ENCODE measurements around the gene VGF.
"Not testable (repeated sequence)": the region's sequence is repeated elsewhere in the genome, so short reads cannot be mapped to it uniquely, and the experiment has no call there.

VGF gene

DNA sequence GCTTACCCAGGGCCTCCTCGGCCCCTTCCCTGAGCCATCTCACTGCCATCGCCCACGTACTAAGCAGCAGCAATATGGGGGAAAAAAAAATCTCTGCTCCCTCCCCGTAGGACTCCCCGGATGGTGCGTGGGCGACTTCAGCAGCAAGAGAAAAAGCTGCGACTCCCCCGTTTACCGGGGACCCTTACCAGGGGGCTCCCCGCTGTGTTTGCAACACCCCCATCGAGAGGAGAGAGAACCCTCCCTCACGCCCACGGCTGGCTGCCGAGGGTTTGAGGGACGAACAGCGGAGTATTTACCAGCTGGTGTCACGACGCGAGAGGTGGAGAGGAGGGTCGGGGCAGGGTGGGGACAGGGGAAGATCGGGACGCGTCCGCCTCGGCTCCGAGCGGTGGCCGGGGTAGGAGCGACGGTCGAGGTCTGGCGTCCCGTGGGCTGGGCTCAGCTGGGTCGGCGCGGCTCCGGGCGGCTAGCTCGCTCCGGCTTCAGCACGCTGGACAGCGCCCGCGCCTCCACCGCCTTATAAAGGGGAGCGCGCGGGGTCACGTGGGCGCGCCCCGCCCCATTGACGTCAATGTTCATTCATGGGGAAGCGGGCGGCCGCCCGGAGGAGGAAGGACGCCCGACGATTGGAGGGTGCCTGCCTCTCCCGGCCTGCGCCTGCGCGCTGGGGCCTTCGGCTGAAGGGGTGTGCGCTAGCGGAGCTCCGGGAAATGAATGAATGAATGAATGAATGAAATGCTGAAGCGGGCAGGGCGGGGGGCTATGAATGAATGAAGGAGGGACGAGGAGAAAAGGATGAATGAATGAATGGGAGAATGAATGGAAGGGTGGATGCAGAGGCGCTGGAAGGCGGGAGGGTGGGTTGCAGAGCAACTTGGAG, at the start of gene VGF:
Gene VGF, minus strand, starts transcription at position 495 of the 883 bp plus-strand sequence. CDS start 726 bp downstream, outside the sequence.
- Histone ChIP-seq H3K9me3 (ENCODE audit: control insufficient read depth, insufficient read depth, low read length) (no peaks in the 10 kb centered on the region), H3K9ac (ENCODE audit: low read depth, low read length) (peak within 1 kb of the TSS; percentile 80), H3K4me1 (ENCODE audit: insufficient read depth, low read length) (peaks cover 23% of the 10 kb centered on the region), H3K36me3 (ENCODE audit: insufficient read depth, low read length) (no peaks in the 10 kb centered on the region)

DNA sequence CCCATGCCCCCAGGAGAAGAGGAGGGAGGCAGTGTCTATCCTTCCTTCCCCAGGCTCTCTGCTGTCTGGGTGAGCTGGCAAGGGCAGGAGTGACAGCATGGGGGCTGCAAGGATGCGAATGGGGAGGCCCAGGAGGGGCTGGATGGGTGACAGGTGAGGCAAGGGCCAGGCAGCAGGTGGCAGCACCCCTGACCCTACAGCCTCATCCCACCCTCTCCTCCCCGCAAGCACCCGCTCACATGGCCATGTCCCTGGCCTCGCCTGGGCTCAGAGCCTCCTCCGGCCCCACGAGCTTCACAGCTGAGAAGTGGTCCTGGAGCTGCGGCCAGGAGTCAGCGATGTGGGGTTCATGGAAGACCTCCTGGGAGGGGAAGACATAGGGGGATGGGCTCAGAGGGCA, 46.6 kb upstream of the VGF start:
- H3K9ac ChIP-seq (ENCODE audit: low read depth, low read length): no peak overlapping the region
- H3K36me3 ChIP-seq (ENCODE audit: insufficient read depth, low read length): no peaks in the 10 kb centered on the region; the same call in 1 of the 2 replicates
- H3K9me3 ChIP-seq (ENCODE audit: control insufficient read depth, insufficient read depth, low read length): no peaks in the 10 kb centered on the region
- no peaks in the 10 kb centered on the region for H3K4me1 ChIP-seq (ENCODE audit: insufficient read depth, low read length)

DNA sequence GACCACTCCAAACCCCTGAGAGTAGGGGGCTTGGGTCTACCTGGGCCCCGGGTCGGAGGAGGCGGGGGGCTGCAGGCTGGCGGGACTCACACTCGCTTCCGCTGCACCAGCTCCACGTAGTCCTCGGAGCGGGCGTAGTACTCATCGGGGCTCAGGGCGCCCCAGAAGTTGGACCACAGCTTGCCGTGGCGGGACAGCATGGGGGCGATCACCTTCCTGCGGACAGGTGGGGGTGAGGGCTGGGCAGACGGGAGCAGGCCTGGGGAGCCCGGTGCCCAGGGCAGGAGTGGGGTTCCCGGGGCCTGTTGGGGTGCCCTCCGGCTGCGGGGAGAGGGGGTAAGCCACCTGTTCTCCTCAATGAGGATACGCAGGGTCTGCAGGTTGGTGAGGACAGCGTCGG, 46.1 kb upstream of the VGF start:
- no peak overlapping the region for H3K9ac ChIP-seq (ENCODE audit: low read depth, low read length)
- no peaks in the 10 kb centered on the region; the same call in 1 of the 2 replicates for H3K36me3 ChIP-seq (ENCODE audit: insufficient read depth, low read length)
- no peaks in the 10 kb centered on the region for H3K9me3 ChIP-seq (ENCODE audit: control insufficient read depth, insufficient read depth, low read length)
- no peaks in the 10 kb centered on the region for H3K4me1 ChIP-seq (ENCODE audit: insufficient read depth, low read length)

DNA sequence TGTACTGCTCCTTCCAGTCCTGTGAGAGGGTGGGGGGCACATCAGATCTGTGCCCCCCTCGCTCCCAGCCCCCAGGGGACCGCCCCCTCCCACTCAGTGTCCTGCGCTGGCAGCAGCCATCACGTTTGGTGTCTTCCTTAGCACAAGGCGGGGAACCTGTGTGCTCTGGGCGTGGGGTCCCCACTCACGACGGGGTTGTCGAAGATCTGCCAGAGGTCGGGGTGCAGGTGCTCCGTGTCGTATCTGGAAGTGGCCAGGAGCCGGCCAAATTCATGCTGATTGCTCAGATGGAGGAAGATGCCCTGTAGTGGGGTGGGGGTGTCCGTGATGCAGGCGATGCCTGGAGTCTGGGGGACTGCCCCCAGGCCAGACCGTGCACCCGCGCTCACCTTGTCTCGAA, 44.8 kb upstream of the VGF start:
- Histone ChIP-seq H3K36me3 (ENCODE audit: insufficient read depth, low read length) (no peaks in the 10 kb centered on the region; the same call in 1 of the 2 replicates), H3K9ac (ENCODE audit: low read depth, low read length) (no peak overlapping the region), H3K9me3 (ENCODE audit: control insufficient read depth, insufficient read depth, low read length) (no peaks in the 10 kb centered on the region), H3K4me1 (ENCODE audit: insufficient read depth, low read length) (no peaks in the 10 kb centered on the region)

DNA sequence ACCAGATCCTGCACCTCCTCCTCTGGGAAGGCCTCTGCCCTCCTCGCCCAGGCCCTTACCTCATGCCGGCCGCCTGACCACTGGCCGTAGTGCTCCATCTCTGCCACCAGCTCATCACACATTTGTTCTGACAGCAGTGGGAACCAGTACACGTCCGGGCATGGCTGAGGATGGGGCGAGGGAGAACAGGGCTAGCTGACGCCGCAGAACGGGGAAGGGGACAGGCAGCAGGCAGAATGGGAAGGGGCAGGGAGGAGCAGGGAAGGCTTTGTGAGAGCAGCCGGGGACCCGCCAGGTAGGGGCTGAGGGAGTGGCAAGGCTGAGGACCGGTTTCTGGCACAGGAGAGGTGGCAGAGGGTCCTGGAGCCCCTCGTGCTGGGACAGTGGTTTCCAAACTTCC, 43.4 kb upstream of the VGF start:
- Histone ChIP-seq H3K9me3 (ENCODE audit: control insufficient read depth, insufficient read depth, low read length) (no peaks in the 10 kb centered on the region), H3K9ac (ENCODE audit: low read depth, low read length) (no peak overlapping the region), H3K4me1 (ENCODE audit: insufficient read depth, low read length) (no peaks in the 10 kb centered on the region), H3K36me3 (ENCODE audit: insufficient read depth, low read length) (no peaks in the 10 kb centered on the region; the same call in 1 of the 2 replicates)

DNA sequence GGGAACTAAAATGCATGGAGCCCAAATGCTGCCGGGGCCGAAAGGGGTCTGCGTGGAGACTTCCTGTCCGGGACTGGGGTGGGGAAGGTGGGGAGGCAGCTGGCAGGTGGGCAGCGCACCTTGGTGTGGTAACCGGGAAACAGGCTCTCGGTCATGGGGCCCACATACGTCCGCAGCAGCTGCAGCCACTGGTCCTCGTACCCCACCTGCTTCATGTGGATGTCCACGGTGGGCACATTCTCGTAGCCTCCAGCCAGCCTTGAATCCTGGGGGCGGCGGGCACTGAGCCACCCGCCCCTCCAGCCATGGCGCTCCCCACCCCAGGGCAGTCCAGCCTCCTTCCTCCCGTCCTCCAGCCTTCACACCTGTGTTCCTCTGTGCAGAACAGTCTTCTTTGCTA, 42.1 kb upstream of the VGF start:
- H3K9ac ChIP-seq (ENCODE audit: low read depth, low read length): no peak overlapping the region
- no peaks in the 10 kb centered on the region for H3K9me3 ChIP-seq (ENCODE audit: control insufficient read depth, insufficient read depth, low read length)
- H3K4me1 ChIP-seq (ENCODE audit: insufficient read depth, low read length): no peaks in the 10 kb centered on the region
- H3K36me3 ChIP-seq (ENCODE audit: insufficient read depth, low read length): no peaks in the 10 kb centered on the region; the same call in 1 of the 2 replicates

DNA sequence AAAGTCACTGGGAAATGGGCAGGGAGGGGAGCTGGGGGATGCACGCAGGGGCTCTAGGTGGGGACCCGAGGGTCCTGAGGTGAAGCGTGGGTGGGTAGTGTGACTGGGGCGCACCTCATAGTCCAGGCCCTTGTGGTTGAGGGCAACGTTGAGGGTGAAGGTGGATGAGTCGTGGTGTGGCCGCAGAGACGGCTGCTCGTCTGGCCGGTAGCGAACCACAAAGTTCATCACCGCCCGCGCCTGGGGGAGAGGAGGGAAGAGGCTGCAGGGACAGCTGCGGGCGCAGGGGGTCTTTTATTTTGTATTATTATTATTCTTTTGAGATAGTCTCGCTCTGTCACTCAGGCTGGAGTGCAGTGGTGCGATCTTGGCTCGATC, 41.3 kb upstream of the VGF start:
- H3K9me3 ChIP-seq (ENCODE audit: control insufficient read depth, insufficient read depth, low read length): no peaks in the 10 kb centered on the region
- H3K36me3 ChIP-seq (ENCODE audit: insufficient read depth, low read length): no peaks in the 10 kb centered on the region; the same call in 1 of the 2 replicates
- no peak overlapping the region for H3K9ac ChIP-seq (ENCODE audit: low read depth, low read length)
- H3K4me1 ChIP-seq (ENCODE audit: insufficient read depth, low read length): no peaks in the 10 kb centered on the region

DNA sequence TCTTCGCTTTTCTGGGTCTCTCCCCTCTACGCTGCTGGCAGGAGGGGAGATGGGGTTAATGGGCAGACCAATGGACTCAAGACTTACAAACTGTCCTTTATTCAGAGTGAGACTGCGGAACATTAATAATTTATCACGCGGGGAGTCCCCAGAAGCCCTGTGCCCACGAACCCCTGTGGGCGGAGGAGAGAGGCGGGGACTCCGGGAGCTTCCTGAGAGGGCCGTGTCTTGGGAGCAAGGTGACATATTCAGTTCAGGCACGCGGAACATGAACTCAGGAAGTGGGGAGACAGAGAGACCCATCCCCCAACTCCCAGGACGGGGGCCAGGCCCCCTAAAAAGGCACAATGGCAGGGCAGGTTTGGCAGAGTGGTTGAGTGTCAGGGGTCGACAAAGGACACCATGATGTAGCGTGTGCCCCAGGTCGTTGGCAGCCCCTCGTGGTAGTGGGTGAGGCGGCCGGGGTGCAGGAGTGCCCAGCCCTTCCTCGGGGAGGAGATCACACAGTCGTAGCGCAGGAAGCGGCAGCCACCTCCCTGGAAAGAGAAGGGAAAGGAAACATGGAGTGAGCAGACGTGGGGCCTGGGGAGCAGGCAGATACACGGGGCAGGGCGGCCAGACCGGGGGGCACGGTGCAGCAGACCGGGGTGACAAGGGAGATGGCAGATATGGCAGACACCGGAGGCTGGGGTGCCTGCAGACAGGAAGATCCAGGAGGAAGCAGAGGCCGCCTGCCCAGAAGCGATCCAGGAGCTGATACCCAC, 40.7 kb upstream of the VGF start:
- Histone ChIP-seq H3K9ac (ENCODE audit: low read depth, low read length) (no peak overlapping the region), H3K36me3 (ENCODE audit: insufficient read depth, low read length) (no peaks in the 10 kb centered on the region; the same call in 1 of the 2 replicates), H3K4me1 (ENCODE audit: insufficient read depth, low read length) (peaks cover under 1% of the 10 kb centered on the region; the same call in 1 of the 2 replicates)

DNA sequence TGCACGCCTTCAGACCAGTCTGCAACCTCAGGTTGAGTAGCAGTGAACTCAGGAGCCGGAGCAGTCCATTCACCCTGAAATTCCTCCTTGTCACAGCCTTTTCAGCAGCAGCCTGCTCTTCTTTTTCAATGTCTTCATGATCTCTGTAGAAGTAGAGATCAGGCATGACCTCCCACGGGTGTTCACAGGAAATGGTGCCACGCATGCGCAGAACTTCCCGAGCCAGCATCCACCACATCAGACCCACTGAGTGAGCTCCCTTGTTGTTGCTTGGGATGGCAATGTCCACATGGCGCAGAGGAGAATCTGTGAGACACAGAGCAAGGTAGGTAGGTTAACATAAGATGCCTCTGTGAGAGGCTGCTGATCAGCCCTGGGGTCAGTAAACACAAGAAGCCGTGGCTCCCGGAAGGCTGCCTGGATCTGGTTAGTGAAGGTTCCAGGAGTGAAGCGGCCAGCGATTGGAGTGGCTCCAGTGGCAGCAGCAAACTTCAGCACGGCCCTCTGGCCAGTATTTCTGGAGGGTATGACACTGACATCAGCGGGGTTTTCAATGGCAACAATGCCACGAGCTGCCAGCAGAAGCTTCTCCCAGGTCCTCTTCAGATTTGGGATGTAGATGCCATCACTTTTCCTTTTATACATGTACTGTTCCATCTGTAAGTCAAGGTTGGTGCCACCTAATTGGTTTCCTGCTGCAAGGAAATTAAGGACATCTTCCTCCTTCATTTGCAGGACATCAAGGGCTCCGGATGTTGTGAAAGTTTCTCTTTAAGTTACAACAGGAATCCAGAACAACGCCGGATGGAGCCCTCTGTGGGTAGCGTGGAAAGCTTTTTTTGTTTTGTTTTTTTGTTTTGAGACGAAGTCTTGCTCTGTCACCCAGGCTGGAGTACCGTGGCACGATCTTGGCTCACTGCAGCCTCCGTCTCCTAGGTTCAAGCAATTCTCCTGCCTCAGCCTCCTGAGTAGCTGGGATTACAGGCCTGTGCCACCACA, 38.7 kb upstream of the VGF start:
- H3K9me3 ChIP-seq (ENCODE audit: control insufficient read depth, insufficient read depth, low read length); H3K4me1 ChIP-seq (ENCODE audit: insufficient read depth, low read length); H3K9ac ChIP-seq (ENCODE audit: low read depth, low read length); H3K36me3 ChIP-seq (ENCODE audit: insufficient read depth, low read length): not testable (repeated sequence)

More for the DNA sequence above, 40.7 kb upstream of the VGF start:
- H3K9me3 ChIP-seq (ENCODE audit: control insufficient read depth, insufficient read depth, low read length): no peaks in the 10 kb centered on the region

DNA sequence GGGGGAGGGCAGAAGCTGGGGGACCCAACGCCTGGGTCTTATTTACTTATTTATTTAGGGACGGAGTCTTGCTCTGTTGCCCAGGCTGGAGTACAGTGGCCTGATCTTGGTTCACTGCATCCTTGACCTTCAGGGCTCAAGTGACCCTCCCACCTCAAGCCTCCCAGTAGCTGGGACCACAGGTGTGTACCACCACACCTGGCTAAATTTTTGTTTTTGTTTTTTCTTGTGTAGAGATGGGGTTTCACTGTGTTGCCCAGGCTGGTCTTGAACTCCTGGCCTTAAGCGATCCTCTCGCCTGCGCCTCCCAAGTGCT, 37.2 kb upstream of the VGF start:
- peak overlapping the region; percentile 54; the same call in 1 of the 2 replicates for H3K9ac ChIP-seq (ENCODE audit: low read depth, low read length)
- H3K36me3 ChIP-seq (ENCODE audit: insufficient read depth, low read length): no peaks in the 10 kb centered on the region
- H3K4me1 ChIP-seq (ENCODE audit: insufficient read depth, low read length): peaks cover 6% of the 10 kb centered on the region; the same call in 1 of the 2 replicates
- no peaks in the 10 kb centered on the region for H3K9me3 ChIP-seq (ENCODE audit: control insufficient read depth, insufficient read depth, low read length)

DNA sequence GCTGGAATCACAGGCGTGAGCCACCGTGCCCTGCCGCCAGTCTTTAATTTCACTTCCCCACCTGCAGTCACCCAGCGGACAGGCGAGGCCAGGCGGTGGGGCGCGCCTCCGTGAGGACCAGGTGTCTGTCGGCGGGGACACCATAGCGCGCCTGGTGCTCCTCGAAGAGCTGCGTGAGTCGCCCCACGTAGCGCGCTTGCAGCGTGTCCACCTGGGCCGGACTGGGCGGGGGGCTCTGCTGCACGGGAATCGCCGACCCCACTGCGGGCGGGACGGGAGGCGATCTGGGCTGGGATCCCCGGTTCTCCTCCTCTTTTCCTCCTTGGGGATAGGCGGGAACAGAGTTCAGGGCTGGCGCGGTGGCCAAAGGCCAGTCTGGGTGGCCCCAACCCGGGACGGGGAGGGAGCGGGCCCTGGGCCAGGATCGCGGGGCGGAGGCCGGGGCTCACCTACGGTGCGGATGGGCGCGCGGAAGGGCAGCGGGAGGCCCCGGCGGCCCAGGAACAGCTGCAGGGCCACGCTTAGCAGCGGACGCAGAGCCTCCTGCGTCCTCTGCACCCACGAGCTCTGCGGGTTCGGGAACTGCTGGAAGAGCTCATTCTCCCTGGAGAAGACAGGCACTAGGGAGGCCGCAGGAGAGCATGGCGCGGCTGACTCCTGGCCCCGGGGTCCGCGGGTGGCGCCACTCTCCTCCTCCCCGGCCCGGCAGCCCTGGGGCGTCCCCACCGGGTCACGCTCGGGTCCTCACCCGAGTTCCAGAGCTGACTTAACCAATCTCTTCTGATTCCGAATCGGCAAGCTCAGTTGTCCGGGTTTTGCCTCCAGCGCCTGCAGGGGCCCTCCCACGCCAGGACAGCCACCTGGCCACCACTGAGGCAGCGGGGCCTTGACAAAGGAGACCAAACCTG, 36.6 kb upstream of the VGF start:
- H3K36me3 ChIP-seq (ENCODE audit: insufficient read depth, low read length): no peaks in the 10 kb centered on the region
- H3K4me1 ChIP-seq (ENCODE audit: insufficient read depth, low read length): peaks cover 6% of the 10 kb centered on the region; the same call in 1 of the 2 replicates
- no peaks in the 10 kb centered on the region for H3K9me3 ChIP-seq (ENCODE audit: control insufficient read depth, insufficient read depth, low read length)
- H3K9ac ChIP-seq (ENCODE audit: low read depth, low read length): peak overlapping the region; percentile 54

DNA sequence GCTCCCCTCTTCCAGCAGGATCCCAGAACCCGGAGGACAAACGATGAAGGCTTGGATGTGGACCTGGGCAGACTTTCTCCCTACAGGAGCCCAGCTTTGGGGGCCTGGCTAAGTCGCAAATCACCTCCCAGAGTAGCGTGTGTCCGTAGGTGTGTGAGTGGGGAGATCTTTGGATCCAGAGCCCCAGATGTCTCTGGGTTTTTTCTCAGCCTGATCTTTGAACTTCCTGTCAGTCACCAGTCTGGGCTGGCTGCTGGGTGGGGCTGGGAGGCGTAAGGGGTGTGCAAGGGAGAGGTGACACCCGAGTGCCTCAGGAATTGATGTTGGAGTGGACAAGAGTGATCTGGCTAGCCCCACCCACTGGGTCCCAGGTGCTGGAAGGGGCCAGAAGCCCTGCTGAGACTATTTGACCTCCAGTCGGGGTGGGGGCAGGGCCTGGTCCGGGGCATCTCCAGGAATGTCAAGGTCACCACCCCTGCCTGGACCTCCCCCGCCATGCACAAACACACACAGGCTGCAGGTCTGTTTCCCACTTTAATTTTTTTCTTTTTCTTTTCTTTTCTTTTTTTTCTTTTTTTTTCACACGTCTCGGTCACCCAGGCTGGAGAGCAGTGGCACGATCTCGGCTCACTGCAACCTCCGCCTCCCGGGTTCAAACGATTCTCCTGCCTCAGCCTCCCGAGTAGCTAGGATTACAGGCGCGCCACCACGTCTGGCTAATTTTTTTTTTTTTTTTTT, 35.7 kb upstream of the VGF start, which contains the start of gene MOGAT3:
Gene MOGAT3, minus strand, starts transcription at position 175 of the 738 bp plus-strand sequence. CDS start 182 bp downstream, outside the sequence.
- Histone ChIP-seq H3K9ac (ENCODE audit: low read depth, low read length) (peak within 1 kb of the TSS; percentile 54), H3K9me3 (ENCODE audit: control insufficient read depth, insufficient read depth, low read length) (no peaks in the 10 kb centered on the region), H3K4me1 (ENCODE audit: insufficient read depth, low read length) (peaks cover 6% of the 10 kb centered on the region; the same call in 1 of the 2 replicates), H3K36me3 (ENCODE audit: insufficient read depth, low read length) (no peaks in the 10 kb centered on the region)

Data from ES-I3 (cell line).